ENCODE results near the gene DTD2. TPM values are rescaled to one million over a fixed set of nuclear protein-coding genes. Genes with fewer than 3 reads are reported as not detected.

The DTD2 gene
- total and polyA plus RNA-seq, 9 of the 15 experiments (the other 6 are each of a cell fraction or from before 2014, with no cell fraction given): 3.8 to 24.1 (median 15.2) TPM

GRCh38 chr14:31442284-31442683 lies 15.0 kb downstream of the DTD2 start (continued):
- no peak for TF ChIP-seq CBX1 (IDR thresholded peaks at IDR 0.05; ENCODE audit: low read depth)

GRCh38 chr14:31441273-31442111 lies 15.8 kb downstream of the DTD2 start:
- DNase-seq (ENCODE audit: extremely low read depth in 1 of 4, low spot score in 3 of 4) (no peak), ATAC-seq (no peak), FAIRE-seq (no peak)
- Histone ChIP-seq H2AFZ (ENCODE audit: low read depth, low read length) (no peak overlapping the region), H3K27ac (ENCODE audit: extremely low read depth, low read depth, low read length) (no peak overlapping the region), H3K79me2 (ENCODE audit: control insufficient read depth, insufficient read depth, low read length) (no peaks in the 10 kb centered on the region), H4K20me1 (replicated peaks; ENCODE audit: control insufficient read depth, insufficient read depth, low read length) (no peaks in the 10 kb centered on the region), H3K9me1 (ENCODE audit: control insufficient read depth, insufficient read depth, low read length) (no peaks in the 10 kb centered on the region), H3K4me2 (ENCODE audit: insufficient read depth, low read length) (no peak overlapping the region), H3K4me1 (replicated peaks in 1 of 2; ENCODE audit: control insufficient read depth in 2 of 2, insufficient read depth in 2 of 2, low read length in 2 of 2) (no peaks in the 10 kb centered on the region), H3K9me3 (replicated peaks; ENCODE audit: control insufficient read depth, insufficient read depth, low read depth, low read length) (no peaks in the 10 kb centered on the region), H3K4me3 (no peak overlapping the region), H3K27me3 (ENCODE audit: control insufficient read depth in 2 of 2, insufficient read depth in 2 of 2, low read length in 2 of 2) (no peaks in the 10 kb centered on the region), H3K9ac (ENCODE audit: insufficient read depth in 1 of 2, low read depth in 2 of 2, low read length in 2 of 2) (no peak overlapping the region), H3K36me3 (ENCODE audit: control insufficient read depth, insufficient read depth, low read length) (peaks cover 3% of the 10 kb centered on the region; the same call in 1 of the 3 replicates)
- WGBS (ENCODE audit: insufficient coverage, low coverage, missing lambda C conversion rate): 59% methylated on average over 3 of the region's 7 CpGs
- BruUV-seq (replicated peaks): no TSS peak
- intact Hi-C loops (cut with micrococcal nuclease): no loop called here
- CTCF ChIA-PET (ENCODE audit: low intra/inter-chr PET ratio): no interaction called here
- POLR2A ChIA-PET: interaction anchor here (1.1 kb wide), 1 partner anchor 16 kb away, joined by 4 read pairs; the partner anchor contains the start of gene DTD2
- in situ Hi-C loops (cut with MboI): no loop called here
- TF ChIP-seq MAFG (tag; conservative IDR thresholded peaks at IDR 0.05) (peak; percentile 19; the same call in 1 of the 2 replicates), SRSF1 (IDR thresholded peaks at IDR 0.05; ENCODE audit: low read depth, low read length) (no peak), CHD2 (IDR thresholded peaks at IDR 0.05; ENCODE audit: low read depth, low read length) (no peak), IFI16 (CRISPR knock-in tag; IDR thresholded peaks at IDR 0.05) (no peak), FOXP4 (CRISPR knock-in tag; IDR thresholded peaks at IDR 0.05; ENCODE audit: borderline replicate concordance) (no peak), HBP1 (CRISPR knock-in tag; IDR thresholded peaks at IDR 0.05) (no peak), ZNF77 (CRISPR knock-in tag; IDR thresholded peaks at IDR 0.05) (no peak), ZNF280A (IDR thresholded peaks at IDR 0.05; ENCODE audit: low read depth, partially characterized antibody) (no peak), CREB5 (CRISPR knock-in tag; IDR thresholded peaks at IDR 0.05) (no peak), TRIM25 (IDR thresholded peaks at IDR 0.05; ENCODE audit: borderline replicate concordance) (no peak)
